ENCODE data around the gene PTPRM.

Gene PTPRM

DNA sequence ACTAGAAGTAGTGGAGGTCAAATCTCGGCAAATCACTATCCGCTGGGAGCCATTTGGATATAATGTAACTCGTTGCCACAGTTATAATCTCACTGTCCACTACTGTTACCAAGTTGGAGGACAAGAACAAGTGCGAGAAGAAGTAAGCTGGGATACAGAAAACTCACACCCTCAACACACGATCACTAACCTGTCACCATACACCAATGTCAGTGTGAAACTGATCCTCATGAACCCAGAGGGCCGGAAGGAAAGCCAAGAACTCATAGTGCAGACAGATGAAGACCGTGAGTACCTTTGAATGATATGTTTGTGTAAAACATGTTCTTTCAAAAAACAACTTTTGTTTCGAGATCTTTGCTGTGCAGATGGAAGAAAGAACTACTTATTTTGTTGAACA is 502.6 kb downstream of the PTPRM start:
- DNase-seq, result no peak

DNA sequence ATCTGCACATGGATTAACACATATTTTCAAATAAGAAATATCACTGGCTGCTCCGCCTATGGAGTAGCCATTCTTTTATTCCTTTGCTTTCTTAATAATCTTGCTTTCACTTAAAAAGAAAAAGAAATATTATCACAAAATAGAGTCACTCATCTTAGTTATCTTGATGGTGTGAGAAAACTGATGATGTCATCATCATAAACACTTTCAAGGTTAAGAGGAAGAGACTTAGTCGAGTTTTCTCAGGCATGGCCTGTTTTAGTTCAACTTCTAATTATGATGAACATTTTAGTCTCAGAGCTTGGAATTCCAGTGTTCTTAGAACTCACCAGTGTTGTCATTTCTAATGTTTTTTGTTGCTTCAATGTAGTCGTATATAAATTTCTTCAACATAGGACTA is 506.1 kb downstream of the PTPRM start:
- DNase-seq, result no peak

DNA sequence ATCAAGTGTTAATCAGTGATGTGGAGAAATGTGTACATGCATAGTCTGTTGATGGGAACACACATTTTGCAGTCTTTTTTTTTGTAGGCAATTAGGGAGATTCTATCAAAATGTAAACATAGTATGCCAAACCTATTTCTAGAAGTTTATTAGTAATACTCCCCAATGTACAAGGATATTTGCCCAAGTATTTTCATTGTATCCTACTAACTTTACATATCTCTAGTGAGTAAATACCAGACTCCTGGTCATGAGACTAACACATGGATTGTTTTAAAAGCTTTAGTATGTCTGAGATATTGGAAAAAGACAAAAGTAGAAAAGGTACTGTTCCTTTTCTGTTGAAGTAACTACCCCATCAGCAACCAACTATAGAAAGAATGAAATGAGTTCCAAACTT is 513.0 kb downstream of the PTPRM start:
- DNase-seq, result no peak

DNA sequence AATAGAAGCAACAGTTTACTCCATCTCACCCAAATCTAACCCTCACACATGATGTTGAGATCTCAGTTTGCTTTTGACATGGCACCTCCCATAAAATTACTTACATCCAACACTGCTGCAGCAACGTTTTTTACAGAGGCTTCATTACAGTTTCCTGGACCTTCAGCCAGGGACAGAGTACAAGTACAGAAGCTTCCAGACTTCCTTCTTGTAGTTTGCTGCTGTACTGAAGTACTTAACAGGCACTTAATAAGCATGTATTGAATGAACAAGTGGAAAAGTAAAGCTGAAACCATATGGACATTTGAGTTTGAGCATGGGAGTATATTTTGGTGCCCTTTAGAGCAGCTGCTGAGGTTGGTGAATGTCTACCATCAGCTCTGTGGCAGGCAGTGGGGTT is 514.2 kb downstream of the PTPRM start:
- no peak for DNase-seq

DNA sequence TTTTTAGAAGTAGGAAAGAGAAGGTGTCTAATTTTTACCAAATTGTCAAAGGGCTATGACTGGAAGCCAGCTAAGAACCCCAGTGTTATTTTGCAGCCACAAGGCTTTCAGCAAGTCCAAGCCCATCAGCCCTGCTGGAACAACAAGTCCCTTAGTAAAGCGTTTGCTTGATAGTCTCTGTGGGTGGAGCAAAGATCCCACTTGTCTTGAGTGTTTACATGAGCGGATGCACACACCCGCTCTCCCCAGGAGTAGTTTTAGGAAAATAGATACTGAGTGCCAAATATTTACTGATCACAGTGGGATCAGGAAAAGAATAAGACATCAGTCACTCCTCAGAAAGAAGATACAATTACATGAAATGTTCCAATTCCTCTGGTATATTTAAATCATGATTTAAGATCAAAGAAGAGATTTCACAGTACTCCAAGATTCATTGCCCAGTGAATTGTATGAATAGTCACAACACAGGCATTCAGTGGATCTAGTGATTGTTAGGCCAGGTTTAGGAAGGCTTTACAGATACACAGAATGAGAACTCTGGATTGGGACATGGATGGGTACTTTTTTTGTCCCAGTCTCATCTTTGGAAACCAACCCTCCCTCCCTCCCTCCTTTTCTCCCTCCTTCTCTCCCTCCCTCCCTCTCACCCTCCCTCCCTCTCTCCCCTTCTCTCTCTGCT is 514.9 kb downstream of the PTPRM start:
- no peak for DNase-seq

DNA sequence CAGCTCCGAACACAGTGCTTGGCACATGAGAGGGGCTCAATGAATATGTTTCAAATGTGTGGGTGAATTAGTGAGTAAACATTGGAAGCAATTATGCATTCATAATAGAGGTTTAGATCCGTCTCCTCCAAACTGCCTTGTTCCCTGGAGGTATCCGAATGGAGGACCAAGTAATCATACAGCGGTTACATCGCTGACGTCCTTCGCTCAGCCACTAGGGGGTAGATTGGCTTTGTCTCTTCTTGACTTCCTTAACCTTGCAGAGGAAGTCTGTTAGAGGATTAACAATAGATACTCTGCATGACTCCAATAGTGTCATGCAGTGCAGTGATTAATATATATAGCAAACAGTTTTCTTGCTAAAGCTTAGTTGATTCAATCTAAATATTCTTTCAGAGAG is 517.0 kb downstream of the PTPRM start:
- DNase-seq, result no peak

DNA sequence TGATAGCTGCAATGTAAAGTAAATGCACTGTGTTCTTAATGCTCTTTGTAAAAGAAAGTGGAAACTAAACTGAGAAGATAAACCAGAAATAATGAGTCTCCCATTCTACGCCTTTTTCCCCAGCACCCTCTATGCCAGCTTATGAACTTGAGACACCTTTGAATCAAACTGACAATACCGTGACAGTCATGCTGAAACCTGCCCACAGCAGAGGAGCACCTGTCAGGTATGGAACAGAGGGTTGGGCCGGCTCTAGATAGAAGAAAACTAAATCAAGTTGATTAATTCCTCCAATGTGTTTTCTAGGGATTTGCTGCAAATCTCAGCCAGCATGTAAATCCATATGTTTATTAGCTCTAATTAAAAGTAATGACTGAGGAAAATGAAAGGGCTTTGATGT is 521.5 kb downstream of the PTPRM start:
- DNase-seq, result no peak

DNA sequence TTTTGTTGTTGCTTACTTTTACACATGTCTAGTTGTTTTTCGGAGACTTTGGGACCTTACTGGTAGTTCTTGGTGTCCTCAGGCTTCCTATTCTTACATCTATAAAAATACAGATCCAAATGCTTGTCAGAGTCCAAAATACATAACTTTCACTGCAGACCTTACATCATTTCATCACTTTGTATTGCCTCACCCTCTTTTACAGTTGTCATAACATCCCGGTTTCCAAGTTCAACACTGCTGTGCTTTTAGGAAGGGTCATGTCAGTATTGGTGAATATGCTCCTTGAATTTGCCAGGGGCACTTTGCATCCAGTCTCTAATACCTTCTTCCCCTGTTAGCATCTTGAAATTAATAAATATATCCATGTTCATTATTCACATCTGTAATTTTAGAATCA is 523.9 kb downstream of the PTPRM start:
- DNase-seq, result no peak

DNA sequence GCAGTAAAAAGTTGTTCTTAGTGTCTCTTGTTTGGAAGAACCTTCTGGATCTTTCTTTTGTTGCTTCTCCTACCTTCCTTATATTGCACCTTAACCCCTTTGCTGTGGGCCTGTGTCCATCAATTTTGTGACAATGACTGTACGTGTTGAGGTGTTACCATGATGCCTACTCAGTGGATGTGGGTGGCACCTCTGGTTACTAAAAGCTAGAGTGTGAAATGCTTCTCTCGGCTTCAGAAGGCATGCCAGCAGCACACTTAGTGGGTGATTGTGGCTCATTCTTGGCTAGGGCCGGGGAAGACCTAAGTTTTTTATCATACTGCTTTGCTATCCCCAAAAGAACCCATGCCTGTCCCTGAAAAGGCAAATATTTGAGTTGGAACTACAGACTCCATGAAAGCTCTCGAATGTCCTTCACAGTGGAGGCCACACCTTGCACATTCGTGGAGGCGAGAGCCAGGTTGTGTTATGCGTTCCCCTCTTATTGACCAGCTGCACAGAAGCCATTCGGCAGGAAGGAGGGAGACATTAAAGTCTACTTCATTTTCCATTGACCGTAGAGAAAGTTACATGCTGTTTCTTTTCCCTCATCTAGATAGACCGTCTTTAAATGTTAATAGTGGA is 528.9 kb downstream of the PTPRM start:
- no peak for DNase-seq

DNA sequence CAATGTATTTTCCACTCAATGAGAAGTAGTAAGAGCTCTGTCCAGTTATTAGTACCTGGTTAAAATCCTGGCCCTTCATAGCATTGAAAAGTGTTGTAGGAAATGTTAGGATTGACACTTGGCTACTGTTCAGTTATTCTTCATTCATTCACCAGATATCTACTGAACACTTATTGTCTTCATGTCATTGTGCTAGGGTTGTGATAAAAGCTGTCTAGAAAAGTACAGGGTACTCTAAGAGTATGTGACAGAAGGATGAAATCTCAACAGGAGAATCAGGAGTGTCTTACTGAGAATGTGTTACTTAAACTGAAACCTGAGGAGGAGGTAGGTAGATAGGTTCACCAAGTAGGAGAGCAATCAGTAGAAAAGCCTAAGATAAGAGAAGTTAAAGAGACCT is 530.3 kb downstream of the PTPRM start:
- no peak for DNase-seq

DNA sequence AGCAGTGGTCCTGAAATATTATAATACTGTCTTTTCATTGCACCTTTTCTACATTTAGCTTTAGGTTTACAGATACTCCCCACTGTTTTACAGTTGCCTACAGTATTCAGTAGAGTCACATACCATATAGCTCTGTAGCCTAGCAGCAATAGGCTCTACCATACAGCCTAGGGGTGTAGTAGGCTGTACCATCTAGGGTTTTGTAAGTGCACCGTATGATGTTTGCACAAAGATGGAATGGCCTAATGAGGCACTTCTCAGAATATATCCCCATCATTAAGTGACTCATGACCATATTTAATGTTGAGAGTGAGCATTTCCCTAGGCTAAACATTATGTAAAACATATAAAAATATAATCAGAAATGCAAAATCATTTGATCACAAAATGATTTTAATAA is 530.8 kb downstream of the PTPRM start:
- DNase-seq, result no peak

DNA sequence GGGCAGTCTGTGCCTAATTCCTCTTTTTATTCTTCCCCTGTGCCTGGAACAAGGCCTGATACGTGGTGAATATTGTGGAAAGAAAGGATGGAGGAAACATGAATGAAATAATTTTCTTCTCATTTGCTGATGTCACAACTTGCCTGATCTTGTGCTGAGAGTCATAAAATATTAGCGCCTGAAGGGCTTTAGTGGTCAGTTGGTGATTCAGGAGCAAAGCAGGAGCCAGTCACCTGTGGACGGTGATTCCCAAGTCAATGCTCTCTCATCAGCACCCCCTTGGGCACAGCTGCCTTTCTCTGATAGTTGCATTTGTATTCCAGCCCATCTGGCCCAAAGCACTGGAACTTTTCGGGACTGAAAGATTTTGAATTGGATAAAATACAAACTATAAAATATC is 539.5 kb downstream of the PTPRM start:
- DNase-seq, result no peak

DNA sequence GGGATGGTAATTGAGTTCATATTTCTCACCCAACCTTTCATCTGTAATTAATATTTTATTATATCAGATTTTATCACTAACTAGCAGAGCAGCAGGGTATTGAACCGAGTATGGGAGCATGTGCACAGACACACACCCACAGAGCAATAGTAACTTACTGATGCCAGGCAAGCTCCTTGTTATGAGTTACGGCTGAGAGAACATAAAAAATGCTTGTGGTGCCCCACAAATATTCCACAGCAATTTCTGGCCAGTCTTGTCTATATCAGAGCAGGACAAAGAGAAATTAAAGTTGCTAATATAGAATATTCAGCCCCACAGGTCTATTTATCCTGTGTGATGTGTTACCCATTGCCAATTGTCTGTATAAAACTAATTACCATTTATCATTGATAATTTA is 540.3 kb downstream of the PTPRM start:
- no peak for DNase-seq

DNA sequence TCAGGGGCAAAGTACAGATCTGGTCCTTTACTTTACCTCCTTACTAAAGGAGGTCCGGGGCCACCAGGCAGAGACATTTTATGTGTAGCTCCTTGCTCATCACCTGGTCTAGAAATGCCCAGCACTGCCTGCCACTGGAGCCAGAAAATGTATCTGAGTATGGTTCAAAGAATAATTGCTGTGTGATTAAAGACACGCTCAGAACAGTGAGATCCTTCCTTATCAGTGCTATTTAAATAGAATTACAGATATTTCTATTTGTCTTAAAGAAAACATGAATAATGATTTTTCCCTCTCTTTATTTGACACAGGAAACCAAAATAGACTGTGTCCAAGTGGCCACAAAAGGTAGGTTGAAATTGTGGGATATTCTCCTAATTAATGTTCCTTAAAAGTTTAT is 547.4 kb downstream of the PTPRM start:
- DNase-seq, result no peak

DNA sequence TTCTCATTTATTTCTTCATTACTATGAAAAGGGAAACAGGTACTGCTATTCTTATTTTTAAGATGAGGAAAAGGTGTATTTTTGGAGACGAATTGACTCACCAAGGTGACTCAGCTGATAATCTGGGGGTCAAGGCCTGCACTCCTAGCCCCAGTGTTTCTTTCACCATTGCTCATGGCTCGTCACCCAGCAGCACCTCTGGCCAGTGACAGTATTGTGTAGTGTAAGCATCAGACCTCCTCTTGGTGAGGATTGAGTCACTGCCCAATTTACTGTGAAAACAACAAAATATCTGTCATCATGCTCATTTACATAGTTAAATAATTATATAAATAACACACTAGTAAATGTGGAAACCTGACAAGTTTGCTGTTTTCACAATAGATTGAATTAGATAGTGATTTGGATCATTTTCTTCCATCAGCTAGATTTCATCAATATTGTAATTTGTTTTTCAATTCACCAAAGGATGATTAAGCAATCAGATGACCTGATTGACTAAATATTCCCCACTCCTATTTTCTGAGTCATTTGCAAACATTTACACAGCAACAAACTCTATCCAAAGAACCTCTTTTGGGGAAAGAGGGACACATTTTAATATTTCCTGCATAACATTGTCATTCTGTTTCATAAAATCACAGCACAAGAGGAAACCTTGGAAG is 549.4 kb downstream of the PTPRM start:
- no peak for DNase-seq

DNA sequence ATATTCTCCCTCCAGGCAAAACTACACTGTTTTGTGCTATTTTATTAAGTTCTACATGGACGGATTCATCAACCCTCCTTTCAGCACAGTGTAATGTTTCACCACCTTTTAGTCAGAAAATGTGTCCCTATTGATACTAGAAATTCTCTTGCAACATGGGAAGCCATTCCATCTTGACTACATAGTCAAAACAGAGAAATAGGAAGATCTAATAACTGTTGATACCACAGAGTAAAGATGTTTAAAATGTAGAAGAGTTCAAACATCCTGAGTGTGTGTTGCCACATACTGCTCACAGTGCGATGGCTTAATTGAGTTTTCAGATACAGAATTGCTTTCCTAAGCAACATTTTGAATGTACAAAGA is 549.9 kb downstream of the PTPRM start:
- no peak for DNase-seq

DNA sequence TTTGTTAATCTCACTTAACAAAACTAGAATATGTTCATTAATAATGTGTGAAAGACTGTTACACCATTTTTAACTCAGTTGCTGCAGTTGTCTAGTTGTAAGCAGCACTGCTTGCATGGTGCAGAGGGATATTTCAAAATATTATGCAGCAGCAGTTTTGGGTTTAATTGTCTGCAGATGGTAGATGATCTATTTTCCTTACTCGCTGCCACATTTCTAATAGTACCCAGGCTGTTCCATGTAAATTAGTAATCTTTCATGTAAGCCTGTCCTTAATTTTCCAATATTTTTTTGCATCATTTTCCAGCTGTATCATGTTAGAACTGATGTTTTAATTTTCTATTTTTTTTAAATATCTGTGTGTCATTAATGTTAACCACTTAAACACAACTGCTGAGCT is 554.0 kb downstream of the PTPRM start:
- DNase-seq, result no peak

DNA sequence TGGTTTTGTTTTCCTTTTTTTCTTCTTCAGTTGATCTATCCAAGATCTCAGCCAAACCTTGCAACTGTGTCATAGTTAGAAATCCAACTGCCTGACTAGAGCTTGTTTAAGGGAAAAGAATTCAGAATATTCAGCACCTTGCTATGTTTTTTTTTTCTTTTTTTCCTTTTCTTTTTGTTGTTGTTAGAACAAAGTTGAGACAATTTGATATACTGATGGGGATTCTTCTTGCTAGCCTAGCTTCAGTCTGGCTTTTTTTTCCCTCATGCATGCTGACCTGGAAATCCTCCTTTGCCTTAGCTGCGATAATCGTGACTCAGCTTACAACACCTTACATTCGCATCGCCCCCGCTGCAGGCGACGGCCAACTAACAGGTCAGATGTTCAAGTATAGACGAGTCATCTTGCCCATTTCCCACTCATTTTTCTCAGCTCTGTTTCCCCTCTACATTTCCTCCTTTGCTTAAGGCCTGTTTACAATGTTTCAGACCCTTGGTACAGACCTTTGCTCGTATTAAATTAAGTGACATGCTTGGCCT is 554.9 kb downstream of the PTPRM start:
- DNase-seq, result no peak

DNA sequence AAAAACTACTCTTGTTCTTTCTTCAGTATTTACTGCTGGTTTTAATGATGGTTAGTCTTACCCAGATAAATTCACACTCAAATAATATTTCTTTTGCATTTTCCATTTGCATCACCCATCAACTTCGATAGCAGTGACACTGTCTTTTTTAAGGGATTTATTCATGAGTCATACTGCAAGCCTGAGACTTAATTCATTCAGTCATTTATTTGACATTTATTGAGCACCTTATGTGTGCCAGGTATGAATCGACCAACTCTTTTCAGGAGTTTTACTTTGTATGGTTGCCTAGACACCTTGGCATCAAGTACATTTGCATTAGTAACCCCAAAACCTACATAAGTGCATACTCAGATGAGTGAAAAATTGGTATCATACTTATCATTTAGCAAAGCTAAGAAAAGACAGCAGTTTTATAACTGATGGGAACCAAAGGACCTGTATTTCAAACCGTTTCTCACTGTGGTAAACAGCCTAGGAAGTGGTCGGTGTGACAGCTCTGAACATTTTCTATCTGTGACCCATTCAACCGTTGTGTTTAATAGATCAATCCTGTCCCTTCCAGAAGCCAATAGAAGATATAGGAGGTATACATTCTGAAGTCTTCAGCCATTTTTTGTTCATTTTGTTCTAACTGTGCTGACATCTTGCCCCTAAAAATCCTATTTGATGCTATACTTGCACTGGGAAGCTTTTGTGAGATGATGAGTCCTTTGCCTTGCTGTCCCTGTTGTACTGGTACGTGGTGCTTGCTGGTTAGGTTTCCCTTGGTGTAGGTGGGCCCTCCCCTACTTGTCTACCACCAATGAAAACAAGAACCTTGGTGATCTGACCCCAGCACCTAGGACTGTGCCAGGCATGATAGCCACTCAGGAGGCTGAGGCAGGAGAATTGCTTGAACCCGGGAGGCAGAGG is 557.4 kb downstream of the PTPRM start:
- no peak for DNase-seq

DNA sequence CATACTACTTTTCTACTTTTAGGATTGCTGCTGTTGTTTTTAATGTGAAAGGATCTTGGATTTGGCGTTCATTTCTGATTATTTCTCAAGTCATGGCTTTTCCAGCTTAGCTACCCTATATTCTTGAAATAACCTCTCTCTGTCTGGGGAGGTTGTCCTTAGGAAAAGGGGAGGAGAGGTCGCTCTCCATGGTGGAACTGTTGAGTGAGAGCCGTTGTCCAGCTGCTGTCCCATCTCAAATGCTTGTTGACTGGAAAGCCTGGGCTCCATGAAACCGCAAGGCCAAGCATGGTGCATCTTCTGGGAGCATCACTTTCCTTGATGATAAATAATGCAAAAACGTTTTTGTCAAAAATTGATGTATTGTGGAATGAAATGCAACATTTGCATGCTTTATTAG is 563.0 kb downstream of the PTPRM start:
- DNase-seq, result no peak

DNA sequence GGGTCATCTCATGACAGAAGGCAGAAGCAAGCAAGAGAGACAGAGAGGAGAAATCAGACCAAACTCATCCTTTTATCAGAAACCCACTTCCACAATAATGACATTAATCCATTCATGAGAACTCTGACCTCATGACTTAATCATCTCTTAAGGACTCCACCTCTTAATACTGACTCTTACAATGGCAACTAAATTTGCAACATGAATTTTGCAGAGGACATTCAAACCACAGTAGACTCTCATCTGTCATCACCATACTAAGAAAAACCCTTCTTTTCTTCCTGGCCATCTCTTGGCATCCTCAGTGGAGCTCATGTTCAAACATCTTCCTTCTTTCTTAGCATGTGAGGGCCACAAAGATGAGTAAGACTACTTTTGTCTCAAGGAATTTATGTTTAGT is 565.9 kb downstream of the PTPRM start:
- DNase-seq, result no peak

DNA sequence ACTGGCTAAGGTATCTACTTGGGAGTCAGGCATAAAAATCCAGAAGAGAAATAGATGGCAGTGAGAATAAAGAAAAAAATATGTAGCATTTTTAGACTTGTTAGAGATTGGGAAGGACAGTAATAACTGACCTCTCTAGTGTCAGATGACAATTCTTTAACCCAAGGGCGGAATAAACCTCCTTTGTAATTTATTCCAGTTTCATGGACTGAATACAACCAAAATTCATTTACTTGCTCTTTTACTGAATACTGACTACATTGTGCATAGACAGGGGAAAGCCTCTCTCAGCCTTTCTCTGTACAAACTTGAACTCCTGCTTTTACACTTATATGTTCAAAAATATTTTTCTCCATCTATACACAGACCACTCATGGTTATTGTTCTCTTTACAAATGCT is 566.8 kb downstream of the PTPRM start:
- DNase-seq, result no peak

DNA sequence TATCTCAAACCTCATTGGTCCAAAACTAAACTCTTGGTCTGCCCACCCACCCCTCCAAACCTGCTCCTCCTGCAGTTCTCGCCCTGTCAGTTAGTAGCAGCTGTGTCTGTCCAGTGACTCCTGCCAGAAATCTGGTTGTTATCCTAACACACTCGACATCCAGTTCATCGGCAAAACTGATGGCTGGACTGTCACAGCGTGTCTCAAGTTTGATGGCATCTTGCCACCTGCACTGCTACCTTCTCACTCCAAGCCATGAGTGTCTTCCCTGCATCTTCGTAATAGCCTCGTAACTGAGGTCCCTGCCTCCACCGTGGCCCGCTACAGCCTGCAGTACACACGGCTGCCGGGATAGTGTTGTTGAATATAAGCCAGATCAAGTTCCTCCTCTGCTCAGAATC is 572.0 kb downstream of the PTPRM start:
- DNase-seq, result no peak

All from activated naive CD4-positive, alpha-beta T cell treated with anti-CD3 and anti-CD28 coated beads, Interleukin-2, amount 50 U/mL, for 16 hours (primary cell).